ENCODE measurements around the gene ATP6AP1. TPM values are rescaled to one million over a fixed set of nuclear protein-coding genes. Genes with fewer than 3 reads are reported as not detected.
A peak's percentile ranks its signal among the peaks of the same experiment; 100 is the strongest.

ATP6AP1 gene
- total RNA-seq, 2 experiments from 2014 or later: 21.3 to 22.5 TPM

GRCh38 chrX:154477891-154478477 is 49.5 kb downstream of the ATP6AP1 start:
- intact Hi-C loops (cut with micrococcal nuclease): no loop called here
- peak overlapping the region; percentile 77 for H3K27ac Mint-ChIP-seq
- peaks cover 8% of the 10 kb centered on the region for H3K4me1 Mint-ChIP-seq (ENCODE audit: low read depth)
- TF ChIP-seq, protein P1, sequence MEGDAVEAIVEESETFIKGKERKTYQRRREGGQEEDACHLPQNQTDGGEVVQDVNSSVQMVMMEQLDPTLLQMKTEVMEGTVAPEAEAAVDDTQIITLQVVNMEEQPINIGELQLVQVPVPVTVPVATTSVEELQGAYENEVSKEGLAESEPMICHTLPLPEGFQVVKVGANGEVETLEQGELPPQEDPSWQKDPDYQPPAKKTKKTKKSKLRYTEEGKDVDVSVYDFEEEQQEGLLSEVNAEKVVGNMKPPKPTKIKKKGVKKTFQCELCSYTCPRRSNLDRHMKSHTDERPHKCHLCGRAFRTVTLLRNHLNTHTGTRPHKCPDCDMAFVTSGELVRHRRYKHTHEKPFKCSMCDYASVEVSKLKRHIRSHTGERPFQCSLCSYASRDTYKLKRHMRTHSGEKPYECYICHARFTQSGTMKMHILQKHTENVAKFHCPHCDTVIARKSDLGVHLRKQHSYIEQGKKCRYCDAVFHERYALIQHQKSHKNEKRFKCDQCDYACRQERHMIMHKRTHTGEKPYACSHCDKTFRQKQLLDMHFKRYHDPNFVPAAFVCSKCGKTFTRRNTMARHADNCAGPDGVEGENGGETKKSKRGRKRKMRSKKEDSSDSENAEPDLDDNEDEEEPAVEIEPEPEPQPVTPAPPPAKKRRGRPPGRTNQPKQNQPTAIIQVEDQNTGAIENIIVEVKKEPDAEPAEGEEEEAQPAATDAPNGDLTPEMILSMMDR (IDR thresholded peaks at IDR 0.05): no peak
- H3K9me3 Mint-ChIP-seq: no peaks in the 10 kb centered on the region
- H3K27me3 Mint-ChIP-seq: no peaks in the 10 kb centered on the region
- POLR2A ChIA-PET: interaction anchor here (0.7 to 2.6 kb wide), 4 partner anchors 9 to 79 kb away, joined by 3 to 14 read pairs (median 4); partner anchors contain the start of genes RPL10 and UBL4A
- H3K36me3 Mint-ChIP-seq (ENCODE audit: low read depth): peaks cover 4% of the 10 kb centered on the region
- CTCF ChIA-PET: interaction anchor here (1.0 to 1.3 kb wide), 2 partner anchors 49 to 104 kb away, joined by 3 to 4 read pairs; no protein-coding TSS in a partner anchor
- peak overlapping the region; percentile 75 for H3K4me3 Mint-ChIP-seq
- DNase-seq (no peak), ATAC-seq (no peak)

GRCh38 chrX:154478728-154479622 is 50.5 kb downstream of the ATP6AP1 start, which contains the start of gene LAGE3:
TSS of gene LAGE3 (minus strand) at chrX:154479281. CDS start at chrX:154478915, 366 bp downstream.
- Mint-ChIP-seq H3K27ac (peak within 1 kb of the TSS; percentile 92), H3K36me3 (ENCODE audit: low read depth) (peaks cover 9% of the 10 kb centered on the region), H3K4me3 (peak within 1 kb of the TSS; percentile 75), H3K27me3 (no peaks in the 10 kb centered on the region), H3K4me1 (ENCODE audit: low read depth) (peaks cover 16% of the 10 kb centered on the region), H3K9me3 (no peaks in the 10 kb centered on the region)
- TF ChIP-seq, protein P1 (IDR thresholded peaks at IDR 0.05): no peak
- ChIA-PET POLR2A (interaction anchor here (0.9 to 2.6 kb wide), 4 partner anchors 8 to 80 kb away, joined by 3 to 14 read pairs (median 4); partner anchors contain the start of gene RPL10), CTCF (no interaction called here)
- intact Hi-C loops (cut with micrococcal nuclease): no loop called here
- DNase-seq (peak; percentile 94), ATAC-seq (peak; percentile 93)

DNA sequence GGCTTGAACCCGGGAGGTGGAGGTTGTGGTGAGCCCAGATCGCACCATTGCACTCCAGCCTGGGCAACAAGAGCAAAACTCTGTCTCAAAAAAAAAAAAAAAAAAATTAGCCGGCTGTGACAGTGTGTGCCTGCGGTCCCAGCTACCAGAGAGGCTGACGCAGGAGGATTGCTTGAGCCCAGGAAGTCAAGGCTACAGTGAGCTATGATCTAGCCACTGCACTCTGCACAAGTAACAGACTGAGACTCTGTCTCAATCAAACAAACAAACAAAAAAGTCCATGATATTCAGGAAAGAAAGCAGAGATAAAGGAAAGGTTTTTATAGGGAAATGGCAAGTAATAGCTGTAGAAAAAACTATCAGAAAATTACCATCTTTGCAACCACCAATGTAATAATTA is 52.7 kb downstream of the ATP6AP1 start:
- Mint-ChIP-seq H3K4me1 (ENCODE audit: low read depth) (peaks cover 14% of the 10 kb centered on the region), H3K36me3 (ENCODE audit: low read depth) (peaks cover 12% of the 10 kb centered on the region), H3K4me3 (no peak overlapping the region), H3K9me3 (no peaks in the 10 kb centered on the region), H3K27ac (no peak overlapping the region), H3K27me3 (no peaks in the 10 kb centered on the region)
- TF ChIP-seq, protein P1 (IDR thresholded peaks at IDR 0.05): no peak
- ATAC-seq (no peak), DNase-seq (no peak)
- ChIA-PET CTCF (interaction anchor here (0.8 kb wide), 1 partner anchor 9 kb away, joined by 3 read pairs; the partner anchor contains the start of gene SLC10A3), POLR2A (interaction anchor here (0.7 to 1.2 kb wide), 2 partner anchors 9 to 10 kb away, joined by 3 read pairs; no protein-coding TSS in a partner anchor)
- intact Hi-C loops (cut with micrococcal nuclease): no loop called here

DNA sequence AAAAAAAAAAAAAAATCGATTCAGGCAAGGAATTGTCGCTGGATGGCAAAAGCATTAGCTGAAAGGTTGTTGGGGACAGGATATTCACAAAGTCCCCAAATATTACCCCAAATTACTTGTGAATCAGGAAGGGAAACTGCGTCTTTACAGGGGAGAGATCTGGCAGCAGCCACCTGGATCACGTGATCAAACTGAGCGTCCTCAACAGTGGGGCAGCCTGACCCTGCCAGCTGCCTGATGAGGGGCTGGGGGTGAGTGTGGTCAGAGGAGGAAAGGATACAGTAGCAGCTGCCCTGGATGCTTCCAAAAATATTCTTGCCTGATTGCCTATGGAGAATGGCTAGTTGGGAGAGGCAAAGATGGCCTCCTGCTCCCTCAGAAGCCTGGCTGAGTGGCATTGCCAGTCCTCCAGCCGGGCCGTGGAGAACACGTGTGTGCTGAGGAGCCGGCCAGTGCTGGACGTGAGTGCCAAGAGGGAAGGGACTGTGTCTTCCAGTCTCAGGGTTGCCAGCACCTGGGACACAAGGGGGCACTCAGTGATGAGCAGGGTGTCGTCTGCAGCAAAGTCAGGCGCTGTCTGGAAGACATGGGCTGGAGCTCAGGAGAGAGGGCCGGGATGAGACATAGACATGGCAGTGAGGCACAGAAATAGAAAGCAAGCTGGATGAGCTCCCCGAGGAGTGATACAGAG is 53.6 kb downstream of the ATP6AP1 start:
- DNase-seq (no peak), ATAC-seq (no peak)
- H3K36me3 Mint-ChIP-seq (ENCODE audit: low read depth): peaks cover 12% of the 10 kb centered on the region
- no peak overlapping the region for H3K27ac Mint-ChIP-seq
- ChIA-PET POLR2A (interaction anchor here (0.7 kb wide), 1 partner anchor 8 kb away, joined by 3 read pairs; no protein-coding TSS in a partner anchor), CTCF (interaction anchor here (0.8 kb wide), 1 partner anchor 8 kb away, joined by 3 read pairs; the partner anchor contains the start of gene SLC10A3)
- no peaks in the 10 kb centered on the region for H3K27me3 Mint-ChIP-seq
- intact Hi-C loops (cut with micrococcal nuclease): no loop called here
- H3K4me3 Mint-ChIP-seq: no peak overlapping the region
- H3K4me1 Mint-ChIP-seq (ENCODE audit: low read depth): peaks cover 12% of the 10 kb centered on the region
- H3K9me3 Mint-ChIP-seq: no peaks in the 10 kb centered on the region
- TF ChIP-seq, protein P1 (IDR thresholded peaks at IDR 0.05): no peak
